Astrocyte (in vitro differentiated cells and primary cell): ENCODE data around the gene ADCY1.

Experiments used
- EZH2 ChIP-seq: IDR thresholded peaks from 2 replicates; pipeline ENCODE4 v1.6.1; 2012; ENCODE audit warnings: mild to moderate bottlenecking, low read length, inconsistent platforms; ENCODE audit not compliant: insufficient read depth
- TF ChIP-seq, protein P1 (sequence below): IDR thresholded peaks from 2 replicates; pipeline ENCODE4 v1.5.1; 2011; ENCODE audit warnings: low read depth, mild to moderate bottlenecking, inconsistent platforms, low read length, moderate library complexity; ENCODE audit not compliant: insufficient read depth

DNA sequence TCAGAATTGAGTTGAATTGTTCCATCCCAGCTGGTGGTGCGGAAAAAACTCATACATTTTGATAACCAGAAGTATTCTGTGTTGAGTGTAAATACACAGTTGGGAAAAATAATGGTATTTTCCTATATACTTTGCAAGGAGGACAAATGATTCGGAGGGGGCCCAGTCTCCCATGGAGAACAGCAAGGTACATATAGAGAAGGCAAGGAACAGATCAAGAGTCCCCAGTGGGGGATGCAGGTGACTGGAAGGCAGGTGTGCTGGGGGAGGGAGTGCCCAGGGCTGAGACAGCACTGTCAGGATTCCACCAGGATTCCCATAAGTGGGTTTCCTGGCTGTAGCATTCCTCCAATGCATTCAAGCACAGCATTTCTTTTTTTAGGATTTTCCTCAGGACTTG, 10.8 kb upstream of the ADCY1 start:
- TF ChIP-seq EZH2, result no peak
- TF ChIP-seq, protein P1, sequence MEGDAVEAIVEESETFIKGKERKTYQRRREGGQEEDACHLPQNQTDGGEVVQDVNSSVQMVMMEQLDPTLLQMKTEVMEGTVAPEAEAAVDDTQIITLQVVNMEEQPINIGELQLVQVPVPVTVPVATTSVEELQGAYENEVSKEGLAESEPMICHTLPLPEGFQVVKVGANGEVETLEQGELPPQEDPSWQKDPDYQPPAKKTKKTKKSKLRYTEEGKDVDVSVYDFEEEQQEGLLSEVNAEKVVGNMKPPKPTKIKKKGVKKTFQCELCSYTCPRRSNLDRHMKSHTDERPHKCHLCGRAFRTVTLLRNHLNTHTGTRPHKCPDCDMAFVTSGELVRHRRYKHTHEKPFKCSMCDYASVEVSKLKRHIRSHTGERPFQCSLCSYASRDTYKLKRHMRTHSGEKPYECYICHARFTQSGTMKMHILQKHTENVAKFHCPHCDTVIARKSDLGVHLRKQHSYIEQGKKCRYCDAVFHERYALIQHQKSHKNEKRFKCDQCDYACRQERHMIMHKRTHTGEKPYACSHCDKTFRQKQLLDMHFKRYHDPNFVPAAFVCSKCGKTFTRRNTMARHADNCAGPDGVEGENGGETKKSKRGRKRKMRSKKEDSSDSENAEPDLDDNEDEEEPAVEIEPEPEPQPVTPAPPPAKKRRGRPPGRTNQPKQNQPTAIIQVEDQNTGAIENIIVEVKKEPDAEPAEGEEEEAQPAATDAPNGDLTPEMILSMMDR, result no peak
